Subcutaneous abdominal adipose tissue (tissue), 5 donors: ENCODE measurements around the gene SSBP3.
"Not testable (repeated sequence)": the region's sequence is repeated elsewhere in the genome, so short reads cannot be mapped to it uniquely, and the experiment has no call there.

ENCODE experiments used
- H3K27ac ChIP-seq: one replicate; pipeline ENCODE4 v1.7.0; 2013; ENCODE audit warnings: low read depth, mild to moderate bottlenecking, inconsistent platforms, low read length, moderate library complexity
- H3K27me3 ChIP-seq, 5 donors: one replicate each; pipeline ENCODE4 v1.7.0; 2013; ENCODE audit warnings: low read length in 5 of 5, inconsistent platforms in 1 of 5; ENCODE audit not compliant: control insufficient read depth in 5 of 5, insufficient read depth in 4 of 5
- H3K36me3 ChIP-seq, 5 donors: one replicate each; pipeline ENCODE4 v1.7.0; 2013; ENCODE audit warnings: low read length in 5 of 5; ENCODE audit not compliant: control insufficient read depth in 5 of 5, insufficient read depth in 5 of 5
- H3K4me1 ChIP-seq, 5 donors: one replicate each; pipeline ENCODE4 v1.7.0; 2013; ENCODE audit warnings: low read length in 5 of 5, mild to moderate bottlenecking in 3 of 5, moderate library complexity in 1 of 5; ENCODE audit not compliant: control insufficient read depth in 5 of 5, insufficient read depth in 5 of 5
- H3K4me3 ChIP-seq, 5 donors: one replicate each; pipeline ENCODE4 v1.7.0; 2013; ENCODE audit warnings: low read length in 5 of 5, low read depth in 1 of 5
- H3K9ac ChIP-seq, 5 donors: one replicate each; pipeline ENCODE4 v1.7.0; 2013; ENCODE audit warnings: low read length in 5 of 5, mild to moderate bottlenecking in 4 of 5, moderate library complexity in 3 of 5
- H3K9me3 ChIP-seq, 5 donors: one replicate each; pipeline ENCODE4 v1.7.0; 2013; ENCODE audit warnings: low read length in 5 of 5; ENCODE audit not compliant: control insufficient read depth in 5 of 5
- donor health status: healthy.
- donor health status: healthy.
- donor health status: healthy.
- donor health status: healthy.
- donor health status: healthy.

The SSBP3 gene

GRCh38 chr1:54429838-54430237 lies 23.6 kb upstream of the SSBP3 start:
- Histone ChIP-seq H3K9ac (no peak overlapping the region), H3K9me3 (no peaks in the 10 kb centered on the region), H3K36me3 (no peaks in the 10 kb centered on the region), H3K4me3 (no peak overlapping the region), H3K4me1 (no peaks in the 10 kb centered on the region), H3K27ac (no peak overlapping the region), H3K27me3 (no peaks in the 10 kb centered on the region)

- Histone ChIP-seq H3K27ac (no peak overlapping the region), H3K27me3 (no peaks in the 10 kb centered on the region), H3K9ac (no peak overlapping the region), H3K4me1 (no peaks in the 10 kb centered on the region), H3K9me3 (no peaks in the 10 kb centered on the region), H3K4me3 (no peak overlapping the region), H3K36me3 (no peaks in the 10 kb centered on the region)
Observed at GRCh38 chr1:54428837-54429518, 22.8 kb upstream of the SSBP3 start.

- no peaks in the 10 kb centered on the region for H3K9me3 ChIP-seq
- no peak overlapping the region for H3K4me3 ChIP-seq
- no peak overlapping the region for H3K9ac ChIP-seq
- H3K27ac ChIP-seq: no peak overlapping the region
- no peaks in the 10 kb centered on the region for H3K4me1 ChIP-seq
- no peaks in the 10 kb centered on the region for H3K27me3 ChIP-seq
- H3K36me3 ChIP-seq: no peaks in the 10 kb centered on the region
Observed at GRCh38 chr1:54425152-54425584, 19.0 kb upstream of the SSBP3 start.

GRCh38 chr1:54424398-54424797 lies 18.2 kb upstream of the SSBP3 start:
- Histone ChIP-seq H3K27me3 (no peaks in the 10 kb centered on the region), H3K36me3 (no peaks in the 10 kb centered on the region), H3K4me1 (no peaks in the 10 kb centered on the region), H3K9me3 (no peaks in the 10 kb centered on the region), H3K27ac (no peak overlapping the region), H3K4me3 (no peak overlapping the region), H3K9ac (no peak overlapping the region)

- H3K9ac ChIP-seq: no peak overlapping the region
- H3K27me3 ChIP-seq: peaks cover 0 to 4% (median 0%) of the 10 kb centered on the region in 5 donors
- peaks cover 0 to 3% (median 0%) of the 10 kb centered on the region in 5 donors for H3K4me1 ChIP-seq
- H3K4me3 ChIP-seq: no peak overlapping the region
- no peaks in the 10 kb centered on the region for H3K9me3 ChIP-seq
- no peaks in the 10 kb centered on the region for H3K36me3 ChIP-seq
- no peak overlapping the region for H3K27ac ChIP-seq
Observed at GRCh38 chr1:54421101-54421504, 14.9 kb upstream of the SSBP3 start.

GRCh38 chr1:54418598-54418997 lies 12.4 kb upstream of the SSBP3 start:
- H3K36me3 ChIP-seq, H3K27ac ChIP-seq, H3K27me3 ChIP-seq, H3K9me3 ChIP-seq, H3K4me3 ChIP-seq, H3K4me1 ChIP-seq, H3K9ac ChIP-seq: not testable (repeated sequence)

- no peak overlapping the region for H3K27ac ChIP-seq
- no peak overlapping the region for H3K9ac ChIP-seq
- peaks cover 0 to 14% (median 5%) of the 10 kb centered on the region in 5 donors for H3K4me1 ChIP-seq
- H3K27me3 ChIP-seq: peaks cover 0 to 5% (median 0%) of the 10 kb centered on the region in 5 donors
- no peaks in the 10 kb centered on the region for H3K9me3 ChIP-seq
- H3K4me3 ChIP-seq: no peak overlapping the region
- no peaks in the 10 kb centered on the region for H3K36me3 ChIP-seq
Observed at GRCh38 chr1:54417123-54417522, 10.9 kb upstream of the SSBP3 start.

GRCh38 chr1:54416435-54416834 lies 10.2 kb upstream of the SSBP3 start:
- H3K4me1 ChIP-seq: peaks cover 0 to 14% (median 5%) of the 10 kb centered on the region in 5 donors
- no peaks in the 10 kb centered on the region for H3K9me3 ChIP-seq

GRCh38 chr1:54415991-54416390 lies 9.8 kb upstream of the SSBP3 start:
- no peaks in the 10 kb centered on the region for H3K36me3 ChIP-seq
- peaks cover 0 to 5% (median 0%) of the 10 kb centered on the region in 5 donors for H3K27me3 ChIP-seq
- peaks cover 0 to 14% (median 5%) of the 10 kb centered on the region in 5 donors for H3K4me1 ChIP-seq
- no peaks in the 10 kb centered on the region for H3K9me3 ChIP-seq
- H3K9ac ChIP-seq: no peak overlapping the region
- no peak overlapping the region for H3K27ac ChIP-seq
- no peak overlapping the region for H3K4me3 ChIP-seq

More at GRCh38 chr1:54416435-54416834, 10.2 kb upstream of the SSBP3 start:
- Histone ChIP-seq H3K27ac (no peak overlapping the region), H3K27me3 (peaks cover 0 to 5% (median 0%) of the 10 kb centered on the region in 5 donors), H3K4me3 (no peak overlapping the region), H3K36me3 (no peaks in the 10 kb centered on the region), H3K9ac (no peak overlapping the region)

- Histone ChIP-seq H3K36me3 (no peaks in the 10 kb centered on the region), H3K4me1 (peaks cover 0 to 14% (median 5%) of the 10 kb centered on the region in 5 donors), H3K9me3 (no peaks in the 10 kb centered on the region), H3K27me3 (peaks cover 0 to 5% (median 0%) of the 10 kb centered on the region in 5 donors), H3K27ac (no peak overlapping the region), H3K4me3 (no peak overlapping the region), H3K9ac (no peak overlapping the region)
Observed at GRCh38 chr1:54415533-54415932, 9.3 kb upstream of the SSBP3 start.
